ENCODE measurements around the gene BOLL.
"Not testable (repeated sequence)": the region's sequence is repeated elsewhere in the genome, so short reads cannot be mapped to it uniquely, and the experiment has no call there.

The BOLL gene

GRCh38 chr2:197695971-197696370 is 89.1 kb downstream of the BOLL start:
- H2AFZ ChIP-seq (ENCODE audit: insufficient read depth, low read length, poor library complexity); H3K4me1 ChIP-seq (ENCODE audit: control insufficient read depth in 1 of 2, insufficient read depth in 2 of 2, low read length in 2 of 2); H3K23ac ChIP-seq (ENCODE audit: low read length); H3K9ac ChIP-seq (ENCODE audit: low read length); H3K79me1 ChIP-seq (ENCODE audit: low read length); H3K27ac ChIP-seq (ENCODE audit: low read depth, low read length); H4K12ac ChIP-seq (ENCODE audit: low read depth, low read length); DNase-seq; H3K4me3 ChIP-seq (ENCODE audit: low read depth, low read length); H4K91ac ChIP-seq (ENCODE audit: low read depth, low read length); H3K18ac ChIP-seq (ENCODE audit: low read length); H2BK120ac ChIP-seq (ENCODE audit: insufficient read depth, low read length, poor library complexity); H4K8ac ChIP-seq (ENCODE audit: low read depth, low read length); H2AK5ac ChIP-seq (ENCODE audit: low read length); H2BK5ac ChIP-seq (ENCODE audit: low read depth, low read length, poor library complexity); H3K27me3 ChIP-seq (ENCODE audit: insufficient read depth, low read length); H2BK12ac ChIP-seq (ENCODE audit: low read length); H3K14ac ChIP-seq (ENCODE audit: low read length); H3K4me2 ChIP-seq (ENCODE audit: low read length); H3K9me3 ChIP-seq (ENCODE audit: insufficient read depth, low read depth, low read length); H3K79me2 ChIP-seq (ENCODE audit: control insufficient read depth, insufficient read depth, low read length, poor library complexity); H3K4ac ChIP-seq (ENCODE audit: low read depth, low read length); H3K36me3 ChIP-seq (ENCODE audit: control insufficient read depth in 1 of 2, insufficient read depth in 2 of 2, low read length in 2 of 2): not testable (repeated sequence)
- no CpG with 5 or more reads among the region's 30 CpGs for WGBS (ENCODE audit: extremely low coverage, insufficient coverage, insufficient read length)

- not testable (repeated sequence) for H3K4me2 ChIP-seq (ENCODE audit: low read length); H3K9ac ChIP-seq (ENCODE audit: low read length); DNase-seq; H3K27ac ChIP-seq (ENCODE audit: low read depth, low read length); H3K4me3 ChIP-seq (ENCODE audit: low read depth, low read length); H3K23ac ChIP-seq (ENCODE audit: low read length); H3K36me3 ChIP-seq (ENCODE audit: control insufficient read depth in 1 of 2, insufficient read depth in 2 of 2, low read length in 2 of 2); H3K9me3 ChIP-seq (ENCODE audit: insufficient read depth, low read depth, low read length); H3K14ac ChIP-seq (ENCODE audit: low read length); H2BK5ac ChIP-seq (ENCODE audit: low read depth, low read length, poor library complexity); H2AK5ac ChIP-seq (ENCODE audit: low read length); H3K18ac ChIP-seq (ENCODE audit: low read length); H4K12ac ChIP-seq (ENCODE audit: low read depth, low read length); H3K4me1 ChIP-seq (ENCODE audit: control insufficient read depth in 1 of 2, insufficient read depth in 2 of 2, low read length in 2 of 2); H3K27me3 ChIP-seq (ENCODE audit: insufficient read depth, low read length); H2BK12ac ChIP-seq (ENCODE audit: low read length); H3K79me2 ChIP-seq (ENCODE audit: control insufficient read depth, insufficient read depth, low read length, poor library complexity); H3K79me1 ChIP-seq (ENCODE audit: low read length); H4K91ac ChIP-seq (ENCODE audit: low read depth, low read length); H4K8ac ChIP-seq (ENCODE audit: low read depth, low read length); H2BK120ac ChIP-seq (ENCODE audit: insufficient read depth, low read length, poor library complexity); H3K4ac ChIP-seq (ENCODE audit: low read depth, low read length); H2AFZ ChIP-seq (ENCODE audit: insufficient read depth, low read length, poor library complexity)
- WGBS (ENCODE audit: extremely low coverage, insufficient coverage, insufficient read length): no CpG with 5 or more reads among the region's 6 CpGs
Observed at GRCh38 chr2:197695206-197695605, 89.9 kb downstream of the BOLL start.

- Histone ChIP-seq H3K79me2 (ENCODE audit: control insufficient read depth, insufficient read depth, low read length, poor library complexity) (no peaks in the 10 kb centered on the region), H4K8ac (ENCODE audit: low read depth, low read length) (no peak overlapping the region), H3K9ac (ENCODE audit: low read length) (no peak overlapping the region), H3K4me2 (ENCODE audit: low read length) (no peak overlapping the region), H2BK12ac (ENCODE audit: low read length) (no peak overlapping the region), H3K27me3 (ENCODE audit: insufficient read depth, low read length) (no peaks in the 10 kb centered on the region), H3K9me3 (ENCODE audit: insufficient read depth, low read depth, low read length) (no peaks in the 10 kb centered on the region), H4K12ac (ENCODE audit: low read depth, low read length) (no peak overlapping the region), H2BK120ac (ENCODE audit: insufficient read depth, low read length, poor library complexity) (no peak overlapping the region), H2AFZ (ENCODE audit: insufficient read depth, low read length, poor library complexity) (no peak overlapping the region), H3K23ac (ENCODE audit: low read length) (no peak overlapping the region), H3K4ac (ENCODE audit: low read depth, low read length) (no peak overlapping the region), H3K4me1 (ENCODE audit: control insufficient read depth in 1 of 2, insufficient read depth in 2 of 2, low read length in 2 of 2) (no peaks in the 10 kb centered on the region), H3K27ac (ENCODE audit: low read depth, low read length) (no peak overlapping the region), H3K36me3 (ENCODE audit: control insufficient read depth in 1 of 2, insufficient read depth in 2 of 2, low read length in 2 of 2) (no peaks in the 10 kb centered on the region), H4K91ac (ENCODE audit: low read depth, low read length) (no peak overlapping the region), H3K4me3 (ENCODE audit: low read depth, low read length) (no peak overlapping the region), H2BK5ac (ENCODE audit: low read depth, low read length, poor library complexity) (no peak overlapping the region), H3K18ac (ENCODE audit: low read length) (no peak overlapping the region), H2AK5ac (ENCODE audit: low read length) (no peak overlapping the region), H3K14ac (ENCODE audit: low read length) (no peak overlapping the region), H3K79me1 (ENCODE audit: low read length) (no peaks in the 10 kb centered on the region)
- no CpG with 5 or more reads among the region's 2 CpGs for WGBS (ENCODE audit: extremely low coverage, insufficient coverage, insufficient read length)
- DNase-seq: peak in 1 of 2 donors; percentile 3
Observed at GRCh38 chr2:197677483-197677882, 107.6 kb downstream of the BOLL start.

GRCh38 chr2:197677056-197677455 is 108.1 kb downstream of the BOLL start:
- H3K27ac ChIP-seq (ENCODE audit: low read depth, low read length): no peak overlapping the region
- no peak overlapping the region for H3K4ac ChIP-seq (ENCODE audit: low read depth, low read length)
- H2AK5ac ChIP-seq (ENCODE audit: low read length): no peak overlapping the region
- no CpG with 5 or more reads among the region's 3 CpGs for WGBS (ENCODE audit: extremely low coverage, insufficient coverage, insufficient read length)
- DNase-seq: no peak
- no peaks in the 10 kb centered on the region for H3K36me3 ChIP-seq (ENCODE audit: control insufficient read depth in 1 of 2, insufficient read depth in 2 of 2, low read length in 2 of 2)
- no peak overlapping the region for H2BK12ac ChIP-seq (ENCODE audit: low read length)
- no peaks in the 10 kb centered on the region for H3K27me3 ChIP-seq (ENCODE audit: insufficient read depth, low read length)
- no peaks in the 10 kb centered on the region for H3K9me3 ChIP-seq (ENCODE audit: insufficient read depth, low read depth, low read length)
- H4K91ac ChIP-seq (ENCODE audit: low read depth, low read length): no peak overlapping the region
- no peak overlapping the region for H3K9ac ChIP-seq (ENCODE audit: low read length)
- no peaks in the 10 kb centered on the region for H3K4me1 ChIP-seq (ENCODE audit: control insufficient read depth in 1 of 2, insufficient read depth in 2 of 2, low read length in 2 of 2)
- no peak overlapping the region for H3K4me2 ChIP-seq (ENCODE audit: low read length)
- H3K14ac ChIP-seq (ENCODE audit: low read length): no peak overlapping the region
- H2BK5ac ChIP-seq (ENCODE audit: low read depth, low read length, poor library complexity): no peak overlapping the region
- H3K4me3 ChIP-seq (ENCODE audit: low read depth, low read length): no peak overlapping the region
- H3K79me2 ChIP-seq (ENCODE audit: control insufficient read depth, insufficient read depth, low read length, poor library complexity): no peaks in the 10 kb centered on the region
- H3K79me1 ChIP-seq (ENCODE audit: low read length): no peaks in the 10 kb centered on the region
- no peak overlapping the region for H3K18ac ChIP-seq (ENCODE audit: low read length)
- no peak overlapping the region for H4K8ac ChIP-seq (ENCODE audit: low read depth, low read length)
- no peak overlapping the region for H4K12ac ChIP-seq (ENCODE audit: low read depth, low read length)
- no peak overlapping the region for H2AFZ ChIP-seq (ENCODE audit: insufficient read depth, low read length, poor library complexity)
- H3K23ac ChIP-seq (ENCODE audit: low read length): no peak overlapping the region
- H2BK120ac ChIP-seq (ENCODE audit: insufficient read depth, low read length, poor library complexity): no peak overlapping the region
